Cardiac fibroblast (primary cell): ENCODE results near the gene CCNK.

Experiments
- DNase-seq, 2 donors: peaks; one replicate each; pipeline versions ENCODE4 v3.0.0 to v3.0.0-alpha.2; 2010; ENCODE audit warnings: low read depth in 2 of 2
- H3K4me3 ChIP-seq, 2 donors: replicated peaks in 1 of 2; 1 replicate in 1 of 2; 2 replicates in 1 of 2; pipeline ENCODE4 v1.5.1; 2011; ENCODE audit warnings: low read depth in 2 of 2, low read length in 2 of 2, mild to moderate bottlenecking in 2 of 2, moderate library complexity in 1 of 2
- CTCF ChIP-seq: IDR thresholded peaks from one replicate; pipeline ENCODE4 v1.5.1; 2011; ENCODE audit warnings: low read depth, mild to moderate bottlenecking, low read length, inconsistent platforms

Gene CCNK

GRCh38 chr14:99452968-99453367 is 28.2 kb upstream of the CCNK start:
- no peak for DNase-seq
- TF ChIP-seq CTCF: no peak
- H3K4me3 ChIP-seq: no peak overlapping the region

- no peak for TF ChIP-seq CTCF
- peak in 1 of 2 donors; percentile 31 for DNase-seq
These were observed 27.0 kb upstream of the CCNK start for GRCh38 chr14:99454246-99454645.

GRCh38 chr14:99459481-99460100 is 21.6 kb upstream of the CCNK start:
- H3K4me3 ChIP-seq: no peak overlapping the region
- peak in 1 of 2 donors; percentile 38 for DNase-seq
- no peak for TF ChIP-seq CTCF

More at GRCh38 chr14:99454246-99454645, 27.0 kb upstream of the CCNK start:
- no peak overlapping the region for H3K4me3 ChIP-seq

- H3K4me3 ChIP-seq: no peak overlapping the region
- DNase-seq: no peak
- TF ChIP-seq CTCF: no peak
These were observed 20.4 kb upstream of the CCNK start for GRCh38 chr14:99460793-99461192.

GRCh38 chr14:99461411-99462085 is 19.7 kb upstream of the CCNK start:
- H3K4me3 ChIP-seq: no peak overlapping the region
- no peak for DNase-seq
- TF ChIP-seq CTCF: no peak

GRCh38 chr14:99462210-99462609 is 19.0 kb upstream of the CCNK start:
- TF ChIP-seq CTCF: no peak
- DNase-seq: no peak
- H3K4me3 ChIP-seq: no peak overlapping the region
